NT2/D1 (cell line): ENCODE measurements around the gene SEMA3A.

ENCODE experiments used
- SUZ12 ChIP-seq: IDR thresholded peaks from 2 replicates; pipeline ENCODE4 v1.6.1; 2011; ENCODE audit not compliant: insufficient read length, insufficient read depth; ENCODE audit errors: extremely low read depth
- YY1 ChIP-seq: IDR thresholded peaks from 2 replicates; pipeline ENCODE4 v1.6.1; 2011; ENCODE audit not compliant: insufficient read length, insufficient read depth
- ZNF274 ChIP-seq: IDR thresholded peaks from 2 replicates; pipeline ENCODE4 v1.6.1; 2011; ENCODE audit warnings: mild to moderate bottlenecking, low read depth, low read length

GRCh38 chr7:84142726-84143125 lies 51.9 kb downstream of the SEMA3A start:
- no peak for TF ChIP-seq ZNF274
- TF ChIP-seq YY1: no peak
- TF ChIP-seq SUZ12: no peak
